WERI-Rb-1 (cell line): ENCODE results near the gene TTC9C.
"Not testable (repeated sequence)": the region's sequence is repeated elsewhere in the genome, so short reads cannot be mapped to it uniquely, and the experiment has no call there.

ENCODE experiments used
- DNase-seq: peaks from one replicate; pipeline ENCODE4 v3.0.0-alpha.2; 2020
- H3K27ac ChIP-seq: fragments of 250-450 bp; sonication (Bioruptor Pico); 2 replicates; pipeline ENCODE4 v1.5.1; 2020; ENCODE audit warnings: mild to moderate bottlenecking, moderate library complexity
- H3K27me3 ChIP-seq: fragments of 250-450 bp; sonication (Bioruptor Pico); 2 replicates; pipeline ENCODE4 v1.5.1; 2021; ENCODE audit warnings: mild to moderate bottlenecking, low read depth, moderate library complexity; ENCODE audit not compliant: insufficient read depth, severe bottlenecking
- H3K36me3 ChIP-seq: fragments of 250-450 bp; sonication (Bioruptor Pico); 2 replicates; pipeline ENCODE4 v1.5.1; 2020; ENCODE audit warnings: mild to moderate bottlenecking, moderate library complexity
- H3K4me3 ChIP-seq: 2 replicates; pipeline ENCODE4 v1.5.1; 2011; ENCODE audit warnings: low read depth, mild to moderate bottlenecking, control low read depth, low read length
- H3K9me3 ChIP-seq: fragments of 250-450 bp; sonication (Bioruptor Pico); 2 replicates; pipeline ENCODE4 v1.5.1; 2021; ENCODE audit warnings: mild to moderate bottlenecking, moderate library complexity; ENCODE audit not compliant: severe bottlenecking
- CTCF ChIP-seq: IDR thresholded peaks from 2 replicates; pipeline ENCODE4 v1.5.1; 2011; ENCODE audit warnings: low read depth, mild to moderate bottlenecking, control low read depth, inconsistent platforms, low read length

Gene TTC9C

GRCh38 chr11:62752994-62753735 lies 24.9 kb downstream of the TTC9C start:
- DNase-seq, result no peak

GRCh38 chr11:62753736-62754603 lies 25.7 kb downstream of the TTC9C start, which contains the start of gene ZBTB3:
Gene ZBTB3, minus strand, starts transcription at chr11:62754160. Its CDS starts 496 bp downstream, at chr11:62753664.
- Histone ChIP-seq H3K27ac (peak within 1 kb of the TSS; percentile 84), H3K4me3 (peak within 1 kb of the TSS; percentile 77), H3K27me3 (no peaks in the 10 kb centered on the region), H3K9me3 (no peaks in the 10 kb centered on the region), H3K36me3 (peaks cover 20% of the 10 kb centered on the region)
- no peak for TF ChIP-seq CTCF
- peak; percentile 98 for DNase-seq

More at GRCh38 chr11:62752994-62753735, 24.9 kb downstream of the TTC9C start:
- no peak for TF ChIP-seq CTCF
- peak overlapping the region; percentile 84 for H3K27ac ChIP-seq
- peak overlapping the region; percentile 77 for H3K4me3 ChIP-seq
- H3K27me3 ChIP-seq, result no peaks in the 10 kb centered on the region
- no peaks in the 10 kb centered on the region for H3K9me3 ChIP-seq
- peaks cover 22% of the 10 kb centered on the region for H3K36me3 ChIP-seq

GRCh38 chr11:62755086-62755615 lies 26.9 kb downstream of the TTC9C start:
- Histone ChIP-seq H3K9me3 (no peaks in the 10 kb centered on the region), H3K36me3 (peaks cover 14% of the 10 kb centered on the region), H3K27me3 (no peaks in the 10 kb centered on the region), H3K4me3 (no peak overlapping the region), H3K27ac (no peak overlapping the region)
- TF ChIP-seq CTCF, result no peak
- no peak for DNase-seq

GRCh38 chr11:62757846-62758788 lies 29.8 kb downstream of the TTC9C start:
- no peak overlapping the region for H3K4me3 ChIP-seq
- H3K9me3 ChIP-seq, result no peaks in the 10 kb centered on the region
- peaks cover 6% of the 10 kb centered on the region for H3K36me3 ChIP-seq
- no peak for DNase-seq
- no peak overlapping the region for H3K27ac ChIP-seq
- no peak for TF ChIP-seq CTCF
- H3K27me3 ChIP-seq, result no peaks in the 10 kb centered on the region

- Histone ChIP-seq H3K27ac (peak overlapping the region; percentile 74), H3K4me3 (peak overlapping the region; percentile 58)
- not testable (repeated sequence) for H3K9me3 ChIP-seq, H3K27me3 ChIP-seq, H3K36me3 ChIP-seq
- DNase-seq, result peak; percentile 39
These were observed 32.6 kb downstream of the TTC9C start for GRCh38 chr11:62760867-62761227.
